ENCODE results near the gene MT3.

The MT3 gene

DNA sequence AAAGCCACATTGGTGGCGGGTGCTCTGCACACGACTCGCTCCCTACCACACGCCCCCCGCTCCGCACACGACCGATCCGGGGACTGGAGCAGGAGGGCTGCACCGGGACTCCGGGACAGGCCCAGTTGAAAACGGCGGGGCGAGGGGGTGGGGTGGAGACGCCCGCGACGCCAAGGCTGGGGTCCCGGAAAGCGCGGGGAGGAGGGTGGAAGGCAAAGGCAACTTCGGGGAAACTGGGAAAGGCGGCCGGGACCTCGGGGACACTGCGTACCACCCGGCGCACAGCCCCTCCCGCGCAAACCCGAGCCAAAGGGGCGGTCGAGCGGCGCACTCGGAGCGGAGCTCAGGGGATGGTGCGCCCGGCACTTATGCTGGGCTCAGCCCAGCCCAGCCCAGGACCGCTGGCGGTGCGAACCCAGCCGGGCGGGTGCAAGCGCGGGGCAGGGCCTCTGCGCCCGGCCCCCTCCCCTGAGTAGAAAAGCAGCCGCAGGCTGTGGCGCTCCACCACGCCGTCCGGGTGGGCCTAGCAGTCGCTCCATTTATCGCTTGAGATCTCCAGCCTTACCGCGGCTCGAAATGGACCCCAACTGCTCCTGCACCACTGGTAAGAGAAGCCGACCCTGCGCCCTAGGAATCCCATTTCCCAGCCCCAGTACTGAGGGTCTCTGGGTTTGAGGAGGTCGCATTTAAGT lies 43.0 kb downstream of the MT3 start, which contains the start of gene MT1M:
MT1M (plus strand) TSS at position 504 of the 692 bp plus-strand sequence; CDS start at position 577, 73 bp downstream.
- Histone ChIP-seq H3K36me3 (replicated peaks) (no peaks in the 10 kb centered on the region), H3K27me3 (replicated peaks) (peaks cover 31% of the 10 kb centered on the region), H3K4me3 (ENCODE audit: low read depth, low read length) (peak within 1 kb of the TSS; percentile 48), H3K27ac (no peak within 1 kb of the TSS)
- no peak for DNase-seq
- TF ChIP-seq, protein P1, sequence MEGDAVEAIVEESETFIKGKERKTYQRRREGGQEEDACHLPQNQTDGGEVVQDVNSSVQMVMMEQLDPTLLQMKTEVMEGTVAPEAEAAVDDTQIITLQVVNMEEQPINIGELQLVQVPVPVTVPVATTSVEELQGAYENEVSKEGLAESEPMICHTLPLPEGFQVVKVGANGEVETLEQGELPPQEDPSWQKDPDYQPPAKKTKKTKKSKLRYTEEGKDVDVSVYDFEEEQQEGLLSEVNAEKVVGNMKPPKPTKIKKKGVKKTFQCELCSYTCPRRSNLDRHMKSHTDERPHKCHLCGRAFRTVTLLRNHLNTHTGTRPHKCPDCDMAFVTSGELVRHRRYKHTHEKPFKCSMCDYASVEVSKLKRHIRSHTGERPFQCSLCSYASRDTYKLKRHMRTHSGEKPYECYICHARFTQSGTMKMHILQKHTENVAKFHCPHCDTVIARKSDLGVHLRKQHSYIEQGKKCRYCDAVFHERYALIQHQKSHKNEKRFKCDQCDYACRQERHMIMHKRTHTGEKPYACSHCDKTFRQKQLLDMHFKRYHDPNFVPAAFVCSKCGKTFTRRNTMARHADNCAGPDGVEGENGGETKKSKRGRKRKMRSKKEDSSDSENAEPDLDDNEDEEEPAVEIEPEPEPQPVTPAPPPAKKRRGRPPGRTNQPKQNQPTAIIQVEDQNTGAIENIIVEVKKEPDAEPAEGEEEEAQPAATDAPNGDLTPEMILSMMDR (IDR thresholded peaks at IDR 0.05; ENCODE audit: low read depth, low read length, missing control alignments) = no peak
- in situ Hi-C loops (cut with HindIII; ENCODE audit: low pct_ligation_motif_present, low sequenced_read_pairs) = no loop called here

DNA sequence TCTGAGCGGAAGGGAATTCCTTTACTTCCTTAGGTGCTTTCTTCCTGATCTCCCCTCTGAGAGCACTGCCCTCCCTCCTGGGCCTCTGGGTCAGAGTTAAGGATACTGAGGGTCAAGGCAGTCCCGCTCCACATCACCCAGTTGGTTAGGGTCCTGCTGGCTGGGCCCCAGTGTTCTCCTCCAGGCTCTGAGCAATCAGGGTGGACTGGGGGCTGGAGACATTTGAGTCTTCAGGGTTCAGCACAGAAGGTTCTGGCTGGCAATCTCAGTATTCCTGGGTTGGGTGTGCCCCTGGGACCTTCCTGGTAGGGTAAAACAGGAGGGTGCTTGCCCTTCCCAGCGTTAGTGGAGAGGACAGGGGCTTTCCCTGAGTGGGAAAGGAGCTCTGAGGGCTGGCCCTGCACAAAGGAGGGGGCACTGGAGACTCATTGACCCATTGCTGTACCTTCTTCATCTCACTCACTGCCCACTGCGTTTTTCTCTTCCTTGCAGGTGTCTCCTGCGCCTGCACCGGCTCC lies 43.6 kb downstream of the MT3 start:
- H3K36me3 ChIP-seq (replicated peaks) = no peaks in the 10 kb centered on the region
- peak overlapping the region; percentile 48 for H3K4me3 ChIP-seq (ENCODE audit: low read depth, low read length)
- no peak for DNase-seq
- TF ChIP-seq, protein P1 (IDR thresholded peaks at IDR 0.05; ENCODE audit: low read depth, low read length, missing control alignments) = no peak
- in situ Hi-C loops (cut with HindIII; ENCODE audit: low pct_ligation_motif_present, low sequenced_read_pairs) = no loop called here
- peaks cover 32% of the 10 kb centered on the region for H3K27me3 ChIP-seq (replicated peaks)
- H3K27ac ChIP-seq = no peak overlapping the region

GRCh38 chr16:56633535-56633934 lies 44.2 kb downstream of the MT3 start:
- peaks cover 32% of the 10 kb centered on the region for H3K27me3 ChIP-seq (replicated peaks)
- H3K4me3 ChIP-seq (ENCODE audit: low read depth, low read length) = no peak overlapping the region
- H3K36me3 ChIP-seq (replicated peaks) = no peaks in the 10 kb centered on the region
- no peak overlapping the region for H3K27ac ChIP-seq
- TF ChIP-seq, protein P1 (IDR thresholded peaks at IDR 0.05; ENCODE audit: low read depth, low read length, missing control alignments) = no peak
- DNase-seq = no peak
- in situ Hi-C loops (cut with HindIII; ENCODE audit: low pct_ligation_motif_present, low sequenced_read_pairs) = no loop called here

GRCh38 chr16:56634715-56635440 lies 45.5 kb downstream of the MT3 start:
- H3K4me3 ChIP-seq (ENCODE audit: low read depth, low read length) = peak overlapping the region; percentile 37
- H3K27ac ChIP-seq = no peak overlapping the region
- in situ Hi-C loops (cut with HindIII; ENCODE audit: low pct_ligation_motif_present, low sequenced_read_pairs) = no loop called here
- peaks cover 32% of the 10 kb centered on the region for H3K27me3 ChIP-seq (replicated peaks)
- DNase-seq = no peak
- TF ChIP-seq, protein P1 (IDR thresholded peaks at IDR 0.05; ENCODE audit: low read depth, low read length, missing control alignments) = no peak
- H3K36me3 ChIP-seq (replicated peaks) = no peaks in the 10 kb centered on the region

GRCh38 chr16:56635441-56635967 lies 46.2 kb downstream of the MT3 start:
- in situ Hi-C loops (cut with HindIII; ENCODE audit: low pct_ligation_motif_present, low sequenced_read_pairs) = no loop called here
- Histone ChIP-seq H3K27me3 (replicated peaks) (peaks cover 32% of the 10 kb centered on the region), H3K27ac (no peak overlapping the region), H3K36me3 (replicated peaks) (no peaks in the 10 kb centered on the region), H3K4me3 (ENCODE audit: low read depth, low read length) (peak overlapping the region; percentile 37)
- DNase-seq = no peak
- TF ChIP-seq, protein P1 (IDR thresholded peaks at IDR 0.05; ENCODE audit: low read depth, low read length, missing control alignments) = no peak
